ENCODE measurements around the gene OPCML. TPM values are rescaled to one million over a fixed set of nuclear protein-coding genes. Genes with fewer than 3 reads are reported as not detected.

The OPCML gene
- total RNA-seq, 1 experiment from 2014 or later, result 0.10 TPM

GRCh38 chr11:133243832-133244231 is 288.5 kb downstream of the OPCML start:
- no peak for DNase-seq (ENCODE audit: extremely low read depth, low read depth)

GRCh38 chr11:133240908-133241655 is 291.2 kb downstream of the OPCML start:
- DNase-seq (ENCODE audit: extremely low read depth, low read depth), result no peak

GRCh38 chr11:133239575-133239974 is 292.7 kb downstream of the OPCML start:
- DNase-seq (ENCODE audit: extremely low read depth, low read depth), result no peak

- DNase-seq (ENCODE audit: extremely low read depth, low read depth), result no peak
Measured at GRCh38 chr11:133238495-133238894, 293.8 kb downstream of the OPCML start.

GRCh38 chr11:133238027-133238426 is 294.3 kb downstream of the OPCML start:
- no peak for DNase-seq (ENCODE audit: extremely low read depth, low read depth)

- no peak for DNase-seq (ENCODE audit: extremely low read depth, low read depth)
Measured at GRCh38 chr11:133235381-133235780, 296.9 kb downstream of the OPCML start.

- DNase-seq (ENCODE audit: extremely low read depth, low read depth), result no peak
Measured at GRCh38 chr11:133234883-133235282, 297.4 kb downstream of the OPCML start.

GRCh38 chr11:133232665-133233064 is 299.6 kb downstream of the OPCML start:
- DNase-seq (ENCODE audit: extremely low read depth, low read depth), result no peak

GRCh38 chr11:133230431-133230830 is 301.9 kb downstream of the OPCML start:
- DNase-seq (ENCODE audit: extremely low read depth, low read depth), result no peak

- DNase-seq (ENCODE audit: extremely low read depth, low read depth), result no peak
Measured at GRCh38 chr11:133228471-133229329, 303.6 kb downstream of the OPCML start.

- DNase-seq (ENCODE audit: extremely low read depth, low read depth), result no peak
Measured at GRCh38 chr11:133227632-133228111, 304.6 kb downstream of the OPCML start.

- DNase-seq (ENCODE audit: extremely low read depth, low read depth), result no peak
Measured at GRCh38 chr11:133224271-133224670, 308.0 kb downstream of the OPCML start.

- DNase-seq (ENCODE audit: extremely low read depth, low read depth), result no peak
Measured at GRCh38 chr11:133222425-133223330, 309.6 kb downstream of the OPCML start.

GRCh38 chr11:133219543-133219942 is 312.8 kb downstream of the OPCML start:
- no peak for DNase-seq (ENCODE audit: extremely low read depth, low read depth)

GRCh38 chr11:133216813-133217212 is 315.5 kb downstream of the OPCML start:
- DNase-seq (ENCODE audit: extremely low read depth, low read depth), result no peak

GRCh38 chr11:133215596-133216230 is 316.6 kb downstream of the OPCML start:
- DNase-seq (ENCODE audit: extremely low read depth, low read depth), result no peak

GRCh38 chr11:133214646-133215045 is 317.7 kb downstream of the OPCML start:
- no peak for DNase-seq (ENCODE audit: extremely low read depth, low read depth)

GRCh38 chr11:133212201-133212600 is 320.1 kb downstream of the OPCML start:
- DNase-seq (ENCODE audit: extremely low read depth, low read depth), result no peak

- no peak for DNase-seq (ENCODE audit: extremely low read depth, low read depth)
Measured at GRCh38 chr11:133207995-133208394, 324.3 kb downstream of the OPCML start.

GRCh38 chr11:133206313-133207005 is 325.8 kb downstream of the OPCML start:
- no peak for DNase-seq (ENCODE audit: extremely low read depth, low read depth)
